ENCODE measurements around the gene PARD3B. TPM values are rescaled to one million over a fixed set of nuclear protein-coding genes. Genes with fewer than 3 reads are reported as not detected.

The PARD3B gene
- total and polyA plus RNA-seq, 3 donors from 2014 or later, result 14.6 to 36.8 (median 29.6) TPM

DNA sequence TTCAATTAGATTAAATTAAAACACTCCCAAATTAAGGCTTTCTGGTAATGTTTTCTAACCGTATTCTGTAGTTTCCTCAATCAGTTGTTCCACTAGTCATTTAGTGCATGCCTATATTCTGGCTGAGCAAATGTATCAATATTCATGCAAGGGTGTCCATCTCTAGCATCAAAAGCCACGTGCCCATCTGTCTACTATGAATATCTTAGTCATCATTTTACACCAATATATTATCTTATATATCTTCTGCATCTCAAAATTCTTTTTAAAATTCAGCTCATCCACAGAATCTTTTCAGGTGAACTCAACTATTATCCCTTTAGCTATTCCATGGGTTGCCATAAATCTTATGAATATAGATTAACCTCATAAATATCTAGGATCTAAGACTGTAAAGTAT, 488.2 kb downstream of the PARD3B start:
- no peaks in the 10 kb centered on the region for H3K9me3 ChIP-seq
- H3K4me3 ChIP-seq, result no peak overlapping the region
- intact Hi-C loops (cut with DNase I; ENCODE audit: low total_unique reads), result no loop called here
- DNase-seq, result no peak
- no peaks in the 10 kb centered on the region for H3K27me3 ChIP-seq
- H3K4me1 ChIP-seq, result no peaks in the 10 kb centered on the region
- H3K27ac ChIP-seq, result no peak overlapping the region
- no peak for TF ChIP-seq CTCF (IDR thresholded peaks at IDR 0.05)
- TF ChIP-seq POLR2A (IDR thresholded peaks at IDR 0.05), result no peak
- WGBS, 2 donors, result 83 to 96% methylated on average over 2 of the region's 2 CpGs
- no peaks in the 10 kb centered on the region for H3K36me3 ChIP-seq (ENCODE audit: low read depth, missing control alignments)

DNA sequence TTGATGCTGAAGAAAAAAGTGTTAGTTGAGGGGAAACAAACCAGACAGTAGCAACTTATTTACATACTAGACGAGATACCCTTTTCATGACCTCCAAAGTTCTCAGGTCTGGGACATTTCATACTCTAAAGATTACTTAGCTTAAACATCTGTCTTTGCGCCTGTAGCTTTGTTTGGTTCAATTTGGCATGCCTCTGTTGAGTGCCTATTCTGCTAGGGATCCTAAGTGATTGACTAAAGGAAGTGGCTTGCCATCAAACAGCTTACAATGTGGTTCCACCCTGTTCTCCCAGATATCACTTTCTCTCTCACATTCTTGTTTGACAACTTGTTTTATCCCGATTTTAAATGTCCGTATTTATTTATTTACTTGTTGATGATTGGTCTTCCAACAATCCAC, 488.8 kb downstream of the PARD3B start:
- no peak overlapping the region for H3K4me3 ChIP-seq
- no peaks in the 10 kb centered on the region for H3K27me3 ChIP-seq
- no peak overlapping the region for H3K27ac ChIP-seq
- no peak for DNase-seq
- intact Hi-C loops (cut with DNase I; ENCODE audit: low total_unique reads), result no loop called here
- H3K36me3 ChIP-seq (ENCODE audit: low read depth, missing control alignments), result no peaks in the 10 kb centered on the region
- H3K4me1 ChIP-seq, result no peaks in the 10 kb centered on the region
- no peaks in the 10 kb centered on the region for H3K9me3 ChIP-seq
- 83 to 90% methylated on average over 4 of the region's 4 CpGs for WGBS, 2 donors
- no peak for TF ChIP-seq POLR2A (IDR thresholded peaks at IDR 0.05)
- no peak for TF ChIP-seq CTCF (IDR thresholded peaks at IDR 0.05)

DNA sequence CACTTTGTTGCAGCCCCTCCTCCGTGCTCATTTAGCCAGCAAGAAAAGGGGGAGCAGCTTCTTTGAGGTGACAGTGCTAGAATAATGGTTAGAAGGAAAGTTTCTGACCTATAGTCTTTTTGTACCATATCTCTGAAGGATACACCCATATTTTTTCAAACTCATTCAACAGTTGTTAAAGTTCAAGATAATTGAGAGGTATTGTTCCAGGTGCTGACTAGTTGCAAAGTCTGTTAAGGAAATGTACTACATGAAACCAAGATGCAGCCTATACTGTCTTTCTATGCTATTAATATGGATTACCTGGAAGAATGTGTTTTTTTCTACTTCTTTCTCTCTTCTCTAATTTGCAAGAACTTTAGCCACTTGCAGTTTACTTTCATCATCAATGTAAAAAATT, 495.0 kb downstream of the PARD3B start:
- no peak for TF ChIP-seq CTCF (IDR thresholded peaks at IDR 0.05)
- no peak for TF ChIP-seq POLR2A (IDR thresholded peaks at IDR 0.05)

DNA sequence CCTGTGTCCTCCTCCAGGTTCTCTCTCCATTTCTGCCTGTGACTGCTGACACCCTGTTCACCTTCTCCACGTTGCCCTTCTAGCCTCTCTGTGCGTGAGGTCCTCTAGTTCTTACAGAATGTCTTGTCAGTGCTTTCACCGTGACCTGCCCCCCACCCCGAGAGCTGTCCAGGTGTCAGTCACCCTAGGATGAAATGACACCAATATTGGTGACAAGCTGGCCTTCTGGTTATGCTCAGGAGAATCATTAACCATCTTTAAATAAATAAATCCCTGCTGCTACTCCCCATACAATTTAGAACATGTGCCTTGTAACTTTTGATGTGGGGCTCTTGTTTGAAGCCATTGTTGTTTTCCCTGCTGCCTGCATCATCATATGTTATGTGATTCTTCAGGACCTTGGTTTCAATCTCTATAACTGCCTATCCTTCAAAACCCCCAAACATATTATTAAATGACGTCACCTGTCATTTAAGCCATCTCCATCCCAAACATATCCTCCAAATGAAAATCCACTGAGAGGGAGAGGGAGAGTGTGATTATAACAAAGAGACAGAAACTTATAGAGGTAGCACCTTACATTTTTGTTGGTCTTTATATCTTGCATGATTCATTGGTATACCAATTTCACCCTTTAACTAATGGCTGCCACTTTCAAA, 496.3 kb downstream of the PARD3B start:
- Histone ChIP-seq H3K9me3 (no peaks in the 10 kb centered on the region), H3K27ac (no peak overlapping the region), H3K4me3 (no peak overlapping the region), H3K27me3 (no peaks in the 10 kb centered on the region), H3K36me3 (ENCODE audit: low read depth, missing control alignments) (no peaks in the 10 kb centered on the region), H3K4me1 (no peaks in the 10 kb centered on the region)
- WGBS, 2 donors, result 73 to 76% methylated on average over 5 of the region's 5 CpGs
- intact Hi-C loops (cut with DNase I; ENCODE audit: low total_unique reads), result no loop called here
- DNase-seq, result no peak
- no peak for TF ChIP-seq POLR2A (IDR thresholded peaks at IDR 0.05)
- TF ChIP-seq CTCF (IDR thresholded peaks at IDR 0.05), result no peak

More for the DNA sequence above, 495.0 kb downstream of the PARD3B start:
- intact Hi-C loops (cut with DNase I; ENCODE audit: low total_unique reads), result no loop called here
- no peak for DNase-seq
- no peak overlapping the region for H3K27ac ChIP-seq
- H3K4me3 ChIP-seq, result no peak overlapping the region
- H3K4me1 ChIP-seq, result no peaks in the 10 kb centered on the region
- H3K9me3 ChIP-seq, result no peaks in the 10 kb centered on the region
- WGBS, 2 donors, result 88 to 93% methylated on average over 1 of the region's 1 CpG
- H3K27me3 ChIP-seq, result no peaks in the 10 kb centered on the region
- H3K36me3 ChIP-seq (ENCODE audit: low read depth, missing control alignments), result no peaks in the 10 kb centered on the region

DNA sequence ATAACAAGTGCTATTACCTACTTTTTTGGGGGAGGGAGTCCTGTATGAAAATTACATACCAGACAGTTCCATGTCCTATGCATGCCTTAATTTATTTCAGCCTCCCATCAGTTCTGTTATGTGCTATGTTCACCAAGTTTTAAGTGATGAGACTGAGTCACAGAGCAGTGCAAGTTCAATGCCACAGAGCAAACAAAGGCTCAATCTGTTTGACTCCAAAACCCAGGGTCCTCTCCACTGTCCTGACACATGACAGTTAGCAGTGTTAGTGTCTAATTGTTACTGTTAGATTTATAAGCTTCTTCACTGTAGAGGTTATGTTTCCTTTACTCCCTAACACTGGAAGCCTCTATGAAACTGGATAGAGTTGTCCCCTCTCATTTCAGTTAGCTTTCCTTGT, 498.0 kb downstream of the PARD3B start:
- no peak for DNase-seq
- Histone ChIP-seq H3K4me3 (no peak overlapping the region), H3K27me3 (no peaks in the 10 kb centered on the region), H3K9me3 (no peaks in the 10 kb centered on the region), H3K27ac (no peak overlapping the region), H3K4me1 (no peaks in the 10 kb centered on the region), H3K36me3 (ENCODE audit: low read depth, missing control alignments) (no peaks in the 10 kb centered on the region)
- intact Hi-C loops (cut with DNase I; ENCODE audit: low total_unique reads), result no loop called here
- TF ChIP-seq POLR2A (IDR thresholded peaks at IDR 0.05) (no peak), CTCF (IDR thresholded peaks at IDR 0.05) (no peak)
